Glomerular endothelial cell (primary cell): Measurements from ENCODE around the gene CKAP4. TPM values are rescaled to one million over a fixed set of nuclear protein-coding genes. Genes with fewer than 3 reads are reported as not detected.

ENCODE experiments used
- DNase-seq: peaks from one replicate; pipeline ENCODE4 v3.0.0-alpha.2; 2011; ENCODE audit warnings: low read depth, low spot score; ENCODE audit errors: extremely low read depth
- total RNA-seq: library from RNA; depleted of rRNA; stranded (reverse); fragments of >200 nt; gene quantifications from 2 replicates; pipeline ENCODE4 v1.2.3, GENCODE V29; 2015

The CKAP4 gene
- total RNA-seq, 1 donor from 2014 or later: 321 TPM

DNA sequence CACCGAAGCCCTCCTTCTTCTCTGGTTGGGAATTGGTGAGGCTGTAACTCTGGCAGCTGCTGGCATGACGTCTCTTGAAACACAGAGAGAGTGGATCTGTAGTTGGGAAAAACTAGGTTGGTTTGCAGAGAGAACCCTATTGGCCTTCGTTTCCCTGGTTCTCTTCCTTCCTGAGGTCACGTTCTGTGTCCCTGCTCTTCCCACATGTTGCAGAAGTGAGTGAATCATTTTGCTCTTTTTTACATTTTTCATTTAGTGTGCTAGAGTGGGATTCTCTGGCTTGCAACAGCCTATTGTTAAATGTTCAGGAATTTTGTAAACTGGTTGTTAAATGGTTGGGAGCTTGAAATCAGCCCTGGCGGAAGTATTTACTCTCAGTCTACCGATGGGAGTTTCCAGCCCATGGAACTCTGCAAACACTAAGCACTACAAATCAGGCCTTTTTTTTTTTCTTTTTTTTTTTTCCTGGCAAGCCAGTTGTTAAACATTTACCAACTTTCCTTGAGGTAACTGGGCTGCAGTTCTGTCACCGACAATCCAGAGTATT lies 26.8 kb upstream of the CKAP4 start:
- no peak for DNase-seq

DNA sequence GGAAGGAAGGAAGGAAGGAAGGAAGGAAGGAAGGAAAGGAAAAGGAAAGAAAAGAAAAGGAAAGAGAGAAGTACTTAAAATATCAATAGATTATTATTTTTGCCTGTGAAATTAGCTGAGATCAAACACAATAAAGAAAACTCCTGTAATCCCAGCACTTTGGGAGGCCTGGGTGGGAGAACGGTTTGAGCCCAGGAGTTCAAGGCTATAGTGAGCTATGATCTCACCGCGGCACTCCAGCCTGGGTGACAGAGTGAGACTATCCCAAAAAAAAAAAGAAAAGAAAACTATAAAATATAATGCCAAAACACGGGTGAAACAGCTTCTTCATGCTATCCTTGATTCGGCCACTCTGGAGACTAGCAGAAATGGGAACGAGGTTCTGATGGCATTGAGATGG lies 26.2 kb upstream of the CKAP4 start:
- DNase-seq: no peak

DNA sequence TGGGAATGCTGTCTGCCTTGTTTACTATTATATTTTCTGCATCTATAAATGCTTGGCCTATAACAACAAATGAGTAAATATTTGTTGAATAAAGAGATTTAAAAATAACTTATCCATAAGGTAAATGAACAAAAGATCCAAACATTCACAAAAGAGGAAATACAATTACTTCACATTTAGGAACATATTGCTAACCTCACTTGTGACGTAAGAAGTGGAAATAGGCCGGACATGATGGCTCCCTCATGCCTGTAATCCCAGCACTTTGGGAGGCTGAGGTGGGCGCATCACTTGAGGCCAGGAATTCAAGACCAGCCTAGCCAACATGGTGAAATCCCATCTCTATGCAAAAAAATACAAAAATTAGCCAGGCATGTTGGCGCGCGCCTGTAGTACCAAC lies 25.7 kb upstream of the CKAP4 start:
- DNase-seq: no peak

DNA sequence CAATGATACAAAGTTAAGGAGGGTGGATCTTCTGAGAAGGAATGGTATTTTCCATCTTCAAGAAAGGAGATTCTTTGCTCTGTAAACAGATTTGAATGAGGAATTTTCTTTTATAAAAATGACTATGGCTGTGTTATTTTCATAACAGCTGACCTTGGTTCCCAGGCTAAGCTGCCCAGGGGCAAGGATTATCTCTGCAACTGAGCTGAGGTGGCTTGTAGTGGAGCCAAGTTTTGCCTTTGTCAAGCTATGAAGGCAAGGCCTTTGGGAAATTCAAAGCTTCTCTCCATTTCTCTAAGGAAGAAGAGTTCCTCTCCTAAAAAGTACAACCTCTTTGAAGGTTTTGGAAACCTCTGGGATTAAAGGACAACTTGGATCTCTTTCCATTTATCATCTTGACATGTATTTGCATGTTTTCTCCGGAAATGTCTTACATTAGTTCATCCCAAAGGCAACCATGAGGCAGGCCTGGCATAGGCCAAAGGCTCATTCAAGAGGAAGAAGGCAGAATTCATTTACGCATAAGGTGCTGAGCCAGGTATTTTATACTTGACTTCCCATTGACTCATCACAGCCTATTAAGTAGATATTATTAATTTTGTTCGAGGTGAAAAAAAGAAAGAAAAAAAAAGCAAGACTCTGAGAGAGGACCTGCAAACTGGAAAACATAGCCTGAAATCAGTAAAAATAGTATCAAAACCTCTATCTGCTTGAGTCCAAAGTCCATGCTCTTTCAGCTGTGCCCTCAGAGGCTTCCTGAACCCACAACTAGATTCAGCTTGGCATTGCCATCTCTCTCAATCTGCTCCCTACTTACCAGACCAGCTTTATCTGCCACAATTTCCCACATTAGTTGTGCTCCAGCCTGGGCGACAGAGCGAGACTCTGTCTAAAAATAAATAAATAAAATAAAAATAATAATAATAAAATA lies 24.0 kb upstream of the CKAP4 start:
- no peak for DNase-seq

DNA sequence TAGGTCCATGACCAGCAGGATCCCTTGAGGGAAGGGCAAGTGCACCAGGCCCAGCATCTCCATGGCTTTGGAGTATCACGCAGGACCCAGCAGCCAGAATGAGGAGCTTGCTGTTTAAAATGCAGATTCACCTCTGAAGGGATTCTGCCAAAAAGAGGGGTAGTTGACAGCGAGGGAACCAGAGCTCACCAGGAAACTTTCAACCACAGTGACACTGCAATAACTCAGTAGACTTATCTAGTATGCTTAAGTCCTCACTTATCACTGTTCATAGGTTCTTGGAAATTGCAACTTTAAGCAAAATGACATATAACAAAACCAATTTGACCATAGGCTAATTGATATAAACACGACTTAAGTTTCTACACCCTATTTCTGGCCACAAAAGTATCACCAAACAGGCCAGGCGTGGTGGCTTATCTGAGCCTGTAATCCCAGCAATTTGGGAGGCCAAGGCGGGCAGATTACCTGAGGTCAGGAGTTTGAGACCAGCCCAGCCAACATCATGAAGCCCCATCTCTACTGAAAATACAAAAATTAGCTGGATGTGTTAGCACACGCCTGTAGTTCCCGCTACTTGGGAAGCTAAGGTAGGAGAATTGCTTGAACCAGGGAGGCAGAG lies 21.4 kb upstream of the CKAP4 start:
- DNase-seq: no peak

DNA sequence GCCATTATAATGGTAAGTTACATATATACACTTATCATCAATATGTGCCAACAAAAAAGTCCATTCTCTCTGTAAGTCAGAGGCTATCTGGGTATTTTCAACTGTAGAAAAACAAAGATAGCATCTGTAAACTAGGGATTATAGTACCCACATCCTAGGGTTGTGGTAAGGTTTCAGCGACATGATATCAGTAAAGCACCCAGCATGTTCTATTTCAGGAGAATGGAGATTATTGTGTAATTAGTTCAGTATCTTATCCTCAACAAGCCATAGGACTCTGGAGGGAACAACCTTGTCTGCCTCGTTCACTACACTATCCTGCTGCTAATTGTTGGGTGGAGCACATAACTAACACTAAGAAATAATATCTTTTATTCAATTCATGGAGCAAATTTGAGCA lies 19.7 kb upstream of the CKAP4 start:
- no peak for DNase-seq

DNA sequence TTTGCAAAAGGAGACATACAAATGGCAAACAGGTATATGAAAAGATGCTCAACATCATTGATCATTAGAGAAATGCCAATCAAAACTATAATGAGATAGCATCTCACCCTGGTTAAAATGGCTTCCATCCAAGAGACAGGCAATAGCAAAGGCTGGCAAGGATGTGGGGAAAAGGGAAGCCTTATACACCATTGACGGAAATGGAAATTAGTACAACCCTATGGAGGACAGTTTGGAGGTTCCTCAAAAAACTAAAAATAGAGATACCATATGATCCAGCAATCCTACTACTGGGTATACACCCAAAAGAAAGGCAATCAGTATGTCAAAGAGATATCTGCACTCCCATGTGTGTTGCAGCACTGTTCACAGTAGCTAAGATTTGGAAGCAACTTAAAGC lies 17.3 kb upstream of the CKAP4 start:
- no peak for DNase-seq

DNA sequence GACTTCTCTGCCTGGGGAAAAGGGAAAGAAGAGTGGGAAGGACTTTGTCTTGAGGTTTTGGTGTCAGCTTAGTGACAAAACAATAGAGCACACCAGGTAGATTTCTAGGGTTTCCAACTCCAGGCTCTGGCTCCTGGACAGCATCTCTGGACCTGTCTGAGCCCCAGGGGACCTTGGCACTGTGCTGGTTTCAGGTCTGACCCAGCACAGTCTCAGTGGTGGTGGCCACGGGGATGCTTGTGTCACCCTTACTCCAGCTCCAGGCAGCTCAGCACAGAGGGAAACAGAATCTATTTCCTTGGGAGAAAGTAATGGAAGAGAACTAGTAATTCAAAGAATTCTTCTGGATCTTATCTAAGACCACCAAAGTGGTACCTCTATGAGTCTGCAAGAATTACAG lies 11.1 kb upstream of the CKAP4 start:
- no peak for DNase-seq

DNA sequence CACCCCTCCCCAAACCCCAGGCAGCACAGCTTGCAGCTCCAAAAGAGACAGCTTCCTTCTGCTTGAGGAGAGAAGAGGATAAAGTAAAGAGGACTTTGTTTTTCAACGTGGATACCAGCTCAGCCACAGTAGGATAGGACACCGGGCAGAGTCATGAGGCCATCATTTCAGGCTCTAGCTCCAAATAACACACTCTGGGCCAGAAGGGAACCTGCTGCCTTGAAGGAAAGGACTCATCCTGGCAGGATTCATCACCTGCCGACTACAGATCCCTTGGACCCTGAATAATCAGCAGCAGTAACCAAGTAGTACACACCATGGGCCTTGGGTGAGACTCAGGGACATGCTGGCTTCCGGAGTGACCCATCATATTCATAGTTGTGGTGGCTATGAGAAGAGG lies 10.4 kb upstream of the CKAP4 start:
- no peak for DNase-seq

DNA sequence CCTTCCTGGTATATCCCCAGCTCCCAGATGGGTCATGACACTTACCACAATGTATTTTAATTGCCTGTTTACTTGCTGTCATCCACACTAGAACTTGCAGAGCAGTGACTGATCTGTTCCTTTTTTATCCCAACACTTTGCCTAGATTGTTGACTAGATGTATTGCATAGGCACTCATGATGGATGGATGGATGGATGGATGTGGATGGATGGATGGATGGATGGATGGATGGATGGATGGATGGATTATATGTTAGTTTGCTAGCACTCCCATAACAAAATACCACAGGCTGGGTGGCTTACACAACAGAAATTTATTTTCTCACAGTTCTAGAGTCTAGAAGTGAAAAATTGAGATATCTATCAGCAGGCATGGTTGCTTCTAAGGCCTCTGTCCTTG lies 8.7 kb upstream of the CKAP4 start:
- no peak for DNase-seq

DNA sequence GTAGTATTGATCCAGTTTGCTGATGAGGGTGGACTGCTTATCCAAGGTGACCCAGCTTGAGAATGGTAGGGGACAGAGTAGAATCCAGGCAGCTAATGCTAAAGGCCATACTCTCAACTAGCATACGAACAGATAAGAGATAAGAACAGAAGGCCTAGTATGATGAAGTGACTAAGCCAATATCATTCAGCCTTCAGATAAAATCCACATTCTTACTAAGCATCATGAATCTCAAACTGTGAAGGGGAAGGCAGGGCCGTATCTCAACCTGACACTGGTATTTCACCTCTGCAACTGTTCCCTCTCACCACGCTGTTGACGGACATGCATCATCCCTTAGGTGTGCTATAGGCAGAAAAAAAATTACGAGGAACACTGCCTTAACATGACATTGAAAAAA lies 8.1 kb upstream of the CKAP4 start:
- DNase-seq: no peak

DNA sequence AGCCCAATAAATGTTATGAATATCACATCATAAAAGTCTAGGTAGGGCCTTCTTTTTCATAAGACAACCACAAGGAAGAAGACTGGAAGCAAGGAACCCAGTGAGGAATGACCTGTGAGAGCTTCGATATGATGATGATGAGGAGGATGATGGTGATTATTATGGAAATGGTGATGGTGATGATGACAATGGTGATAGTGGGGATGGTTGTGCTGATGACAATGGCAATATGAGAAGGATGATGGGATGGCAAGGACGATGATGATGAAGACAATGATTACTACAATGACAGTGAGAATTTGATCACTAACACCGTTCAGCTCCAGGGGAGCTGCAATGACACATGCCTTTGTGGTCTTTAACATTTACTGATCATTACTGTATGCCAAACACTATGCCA lies 7.7 kb upstream of the CKAP4 start:
- no peak for DNase-seq

DNA sequence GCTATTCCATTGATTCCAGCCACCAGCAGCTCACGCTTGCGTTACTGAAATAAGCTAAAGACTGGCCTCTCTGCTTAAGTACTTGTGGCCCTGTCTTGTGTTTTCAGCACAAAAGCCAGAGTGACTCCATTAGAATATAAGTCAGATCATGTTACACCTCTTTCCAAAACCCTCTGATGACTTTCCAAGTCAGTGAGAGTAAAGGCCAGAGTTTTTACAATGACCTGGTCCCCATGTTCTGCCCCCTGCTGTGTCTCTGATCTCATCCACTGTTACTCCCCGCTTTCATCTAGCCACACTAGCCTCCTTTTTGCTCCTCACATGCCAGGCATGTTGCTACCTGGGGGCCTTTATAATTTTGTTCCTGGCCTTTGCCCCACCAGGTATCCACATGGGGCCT lies 6.9 kb upstream of the CKAP4 start:
- no peak for DNase-seq

DNA sequence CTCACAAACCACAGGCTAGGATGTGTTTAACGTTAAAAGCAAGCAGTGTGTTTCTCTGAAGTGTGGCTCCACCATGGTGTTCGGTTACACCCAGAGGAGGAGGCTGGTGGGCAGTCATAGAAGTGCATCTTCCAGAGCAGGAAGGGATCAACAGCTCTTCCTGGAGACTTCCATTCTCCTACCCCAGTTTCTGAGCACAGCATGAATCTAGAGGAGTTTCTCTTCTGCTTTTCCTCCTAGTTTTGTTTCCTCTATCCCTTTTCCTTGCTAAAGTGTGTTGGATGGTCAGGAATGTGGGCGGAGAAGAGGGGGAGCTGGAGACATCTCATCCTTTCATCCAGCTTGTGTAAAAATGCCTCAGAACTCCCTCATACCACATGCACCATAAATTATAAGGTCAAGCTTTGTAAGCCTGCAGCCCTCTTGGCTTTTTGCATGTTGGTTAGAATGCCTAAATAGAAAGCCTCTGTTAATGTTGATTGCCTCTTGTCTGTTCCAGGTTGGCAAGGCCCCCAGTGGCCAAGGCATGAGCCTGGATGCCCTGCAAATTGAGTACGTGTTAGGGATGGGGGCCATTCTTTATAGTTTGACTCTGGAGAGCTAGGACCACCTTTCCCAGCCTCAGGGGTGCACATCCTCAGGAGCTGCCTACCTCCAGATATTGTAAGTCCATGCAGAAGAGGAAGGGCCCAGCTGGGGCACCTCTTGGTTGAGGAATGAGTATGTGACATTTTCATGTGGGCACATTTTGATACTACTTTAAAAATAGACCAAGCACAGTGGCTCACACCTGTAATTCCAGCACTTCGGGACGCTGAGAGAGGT lies 4.0 kb upstream of the CKAP4 start:
- no peak for DNase-seq

DNA sequence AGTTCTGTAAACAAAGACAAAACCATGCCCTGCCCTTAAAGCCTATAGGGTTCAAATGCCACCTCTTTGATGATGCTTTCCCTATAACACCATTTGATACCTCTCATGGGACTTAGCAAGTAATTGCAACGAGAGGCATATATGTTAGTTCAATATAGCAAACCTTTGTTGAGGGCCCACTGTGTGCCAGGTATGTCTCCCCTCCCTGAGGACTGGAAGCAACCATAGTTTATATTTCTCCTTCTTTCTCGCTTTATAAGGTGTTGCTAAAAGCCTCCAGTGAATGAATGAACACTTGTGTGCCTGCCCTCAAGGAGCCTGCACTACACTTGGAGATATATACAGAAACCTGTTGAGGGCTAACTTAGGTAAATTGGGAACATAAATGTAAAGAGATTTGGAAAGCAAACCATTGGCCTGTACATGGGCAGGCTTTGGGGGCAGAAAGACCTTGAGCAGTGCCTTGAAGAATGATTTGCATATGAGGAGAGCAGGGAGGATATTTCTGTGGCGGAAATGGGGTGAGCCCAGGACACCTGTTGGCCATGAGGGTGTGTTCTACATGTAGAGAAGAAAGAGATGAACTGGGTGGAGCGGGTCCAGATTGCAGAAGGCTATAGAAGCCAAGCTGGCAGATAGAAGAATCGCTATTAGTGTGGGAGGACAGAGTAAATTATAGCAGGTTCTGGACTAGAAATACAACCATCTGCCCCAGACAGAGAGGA lies 1.8 kb upstream of the CKAP4 start:
- no peak for DNase-seq

DNA sequence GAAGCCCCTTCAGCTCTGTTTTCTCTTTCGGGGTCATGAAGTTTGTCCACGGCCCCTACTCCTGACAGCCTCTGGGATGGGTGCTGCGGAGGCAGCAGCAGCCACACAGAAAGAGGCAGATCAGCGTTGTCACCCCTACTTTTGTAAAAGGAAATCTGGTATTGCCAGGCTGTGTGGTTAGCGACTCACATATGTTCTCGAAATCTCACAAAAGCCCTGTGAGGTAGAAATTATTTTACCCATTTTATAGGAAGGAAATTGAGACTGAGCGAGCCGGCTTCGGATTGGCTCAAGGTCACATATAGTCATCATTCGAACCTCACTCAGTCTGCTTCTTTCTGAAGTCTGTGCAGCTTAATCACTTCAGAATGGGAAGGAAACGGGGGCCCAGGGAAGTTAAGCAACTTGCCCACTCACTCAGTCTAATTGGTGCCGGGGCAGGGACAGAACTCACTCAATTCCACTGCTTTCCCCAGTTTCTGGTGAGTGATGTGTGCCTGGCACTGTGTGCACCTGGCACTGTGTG lies 1.1 kb upstream of the CKAP4 start:
- DNase-seq: no peak

DNA sequence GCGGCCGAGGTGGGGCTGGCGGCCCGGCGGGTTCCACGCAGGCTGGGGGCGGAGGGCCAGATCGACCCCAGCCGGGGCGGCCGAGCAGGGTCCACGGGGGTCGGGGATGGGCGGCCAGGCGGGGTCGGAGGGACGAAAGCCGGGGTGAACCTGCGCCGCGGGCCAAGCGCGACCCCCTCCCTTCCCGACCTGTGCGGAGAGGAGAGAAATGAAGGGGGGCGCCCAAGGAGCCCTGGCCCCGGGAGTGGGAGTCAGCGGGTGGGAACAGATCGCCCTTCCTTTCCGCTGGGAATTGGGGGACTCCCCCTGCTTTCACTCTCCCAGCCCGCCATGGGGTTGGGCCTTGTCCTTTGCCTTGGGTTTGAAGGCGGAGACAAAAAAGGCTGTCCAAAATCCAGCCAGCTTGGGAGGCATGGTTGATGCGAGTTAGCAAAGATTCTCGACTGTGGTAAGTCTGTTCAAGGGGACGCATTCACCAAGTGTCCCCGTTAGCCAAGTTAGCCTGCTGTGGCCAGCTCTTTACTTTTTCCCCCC lies 559 bp upstream of the CKAP4 start:
- no peak for DNase-seq

DNA sequence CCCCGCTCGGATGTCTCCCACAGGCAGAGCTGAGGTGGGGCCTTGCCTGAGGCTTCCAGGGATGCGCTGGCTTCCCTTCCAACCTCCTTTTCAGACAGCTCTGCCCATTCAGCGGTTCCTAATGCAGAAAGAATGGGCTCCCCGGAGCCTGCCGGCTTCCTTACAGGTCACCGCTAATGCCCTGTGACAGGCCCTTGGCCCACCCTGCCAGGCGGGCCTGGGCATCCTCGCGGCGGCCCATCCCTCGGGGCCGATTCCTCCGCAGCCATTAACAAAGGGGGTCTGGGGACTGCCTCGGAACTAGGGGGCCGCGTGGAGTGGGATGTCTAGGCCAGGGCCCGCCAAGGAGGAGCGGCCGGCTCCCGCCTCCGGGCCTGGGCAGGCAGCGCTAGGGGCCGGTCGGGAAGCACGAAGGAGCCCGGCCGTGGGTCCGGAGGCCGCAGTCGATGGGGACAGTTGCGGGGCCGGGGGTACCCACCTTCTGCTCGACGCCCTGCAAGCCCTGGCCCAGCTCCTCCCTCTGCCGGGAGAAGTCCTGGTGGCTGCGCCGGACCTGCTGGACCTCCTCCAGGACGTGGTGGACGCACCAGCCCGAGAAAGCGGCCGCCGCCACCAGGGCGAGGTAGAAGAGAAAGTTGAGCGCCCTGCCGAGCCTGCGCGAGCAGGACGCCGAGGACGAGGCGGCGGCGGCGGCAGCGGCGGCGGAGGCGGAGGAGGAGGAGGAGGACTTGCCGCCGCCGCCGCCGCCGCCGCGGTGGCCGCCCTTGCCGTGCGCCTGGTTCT lies 738 bp downstream of the CKAP4 start:
- DNase-seq: no peak

DNA sequence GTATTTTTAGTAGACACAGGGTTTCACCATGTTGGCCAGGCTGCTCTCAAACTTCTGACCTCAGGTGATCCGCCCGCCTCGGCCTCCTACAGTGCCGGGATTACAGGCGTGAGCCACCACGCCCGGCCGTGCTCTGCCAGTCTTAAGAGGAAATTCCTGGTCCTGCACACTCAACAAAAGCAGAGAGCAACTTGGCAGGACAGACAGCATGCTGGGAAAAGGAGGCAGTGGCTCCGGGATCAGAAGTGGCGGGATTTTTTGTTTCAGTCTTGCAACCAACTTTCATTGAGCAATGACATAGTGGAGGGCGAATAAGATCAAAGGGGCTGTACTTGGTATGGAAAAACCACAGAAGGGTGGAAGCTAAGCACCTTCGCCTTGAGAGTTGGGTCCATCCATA lies 2.1 kb downstream of the CKAP4 start:
- no peak for DNase-seq
